HepG2 (cell line): ENCODE data around the gene BST1. TPM values are rescaled to one million over a fixed set of nuclear protein-coding genes. Genes with fewer than 3 reads are reported as not detected.

Experiments used
- ATAC-seq: fragments of 200-7000 bp; cut with Tn5 transposase; 3 replicates; pipeline ENCODE4 v1.9.1; 2020; ENCODE audit warnings: mild to moderate bottlenecking, moderate library complexity
- BruUV-seq: library from RNA; stranded (reverse); fragments of 400-500 nt; replicated peaks from 2 replicates; lab custom pipeline; 2021; lab: Mats Ljungman, UMichigan
- CTCF ChIA-PET: fragments of 300-600 bp; formaldehyde crosslinking; extraction: SDS; loops from one replicate; lab custom pipeline; 2021; ENCODE audit warnings: low total read pairs, inconsistent platforms, low intra/inter-chr PET ratio; lab: Yijun Ruan, JAX
- POLR2A ChIA-PET: fragments of 350-600 bp; sonication (Branson Sonifier 250); formaldehyde crosslinking; loops from one replicate; lab custom pipeline; 2020; ENCODE audit warnings: antibody characterized with exemption, inconsistent platforms; lab: Yijun Ruan, JAX
- DNase-seq: peaks from one replicate; pipeline ENCODE4 v3.0.0-alpha.2; 2015; ENCODE audit warnings: low spot score
- FAIRE-seq: peaks from 3 replicates; lab custom pipeline; 2011; peaks lifted over from hg19 to GRCh38; lab: Jason Lieb, UNC
- H2AFZ ChIP-seq: one replicate; pipeline ENCODE4 v1.6.1; 2011; ENCODE audit warnings: low read length, inconsistent platforms
- H3K27ac ChIP-seq: fragments of 300-600 bp; 3 replicates; pipeline ENCODE4 v1.8.0; 2011; ENCODE audit warnings: mixed run types, mild to moderate bottlenecking, mixed read lengths, low read length, inconsistent platforms; ENCODE audit not compliant: insufficient read depth; ENCODE audit errors: extremely low read length
- H3K27me3 ChIP-seq, 2 experiments: fragments of 200-600 bp in 1 of 2; 2 replicates in 1 of 2; 3 replicates in 1 of 2; pipeline versions ENCODE4 v1.6.0 to v1.8.0; 2011; ENCODE audit warnings: low read length in 2 of 2, mild to moderate bottlenecking in 2 of 2, moderate library complexity in 2 of 2, inconsistent platforms in 1 of 2; ENCODE audit not compliant: insufficient read depth in 2 of 2, control insufficient read depth in 1 of 2
- H3K36me3 ChIP-seq, 2 experiments: fragments of 200-600 bp in 1 of 2; replicated peaks in 1 of 2; 2 replicates in 1 of 2; 3 replicates in 1 of 2; pipeline versions ENCODE4 v1.5.1 to v1.8.0; 2011; ENCODE audit warnings: low read length in 2 of 2, inconsistent platforms in 1 of 2; ENCODE audit not compliant: insufficient read depth in 2 of 2, control insufficient read depth in 1 of 2
- H3K4me1 ChIP-seq: 2 replicates; pipeline ENCODE4 v1.5.1; 2012; ENCODE audit warnings: low read length, inconsistent platforms; ENCODE audit not compliant: insufficient read depth
- H3K4me2 ChIP-seq: 2 replicates; pipeline ENCODE4 v1.6.0; 2011; ENCODE audit warnings: low read depth, low read length, inconsistent platforms
- H3K4me3 ChIP-seq, 3 experiments: fragments of 200-600 bp in 1 of 3; sonication (generic), shearing (Covaris generic) in 1 of 3; replicated peaks in 1 of 3; 2 replicates each; pipeline ENCODE4 v1.5.1; 2011 to 2016; ENCODE audit warnings: low read length in 3 of 3, inconsistent platforms in 2 of 3, low read depth in 2 of 3, mild to moderate bottlenecking in 2 of 3, control low read depth in 1 of 3, mixed read lengths in 1 of 3; ENCODE audit not compliant: insufficient read depth in 1 of 3
- H3K79me2 ChIP-seq: one replicate; pipeline ENCODE4 v1.6.1; 2011; ENCODE audit warnings: low read length, inconsistent platforms; ENCODE audit not compliant: insufficient read depth
- H3K9ac ChIP-seq: 2 replicates; pipeline ENCODE4 v1.6.0; 2011; ENCODE audit warnings: mild to moderate bottlenecking, low read depth, low read length, inconsistent platforms; ENCODE audit not compliant: insufficient read depth
- H3K9me3 ChIP-seq: 2 replicates; pipeline ENCODE4 v1.5.1; 2012; ENCODE audit warnings: mild to moderate bottlenecking, low read length
- H4K20me1 ChIP-seq: 2 replicates; pipeline ENCODE4 v1.6.0; 2011; ENCODE audit warnings: inconsistent platforms, mild to moderate bottlenecking, low read length, moderate library complexity; ENCODE audit not compliant: insufficient read depth
- ATM ChIP-seq: fragments of 450-650 bp; IDR thresholded peaks from 2 replicates; pipeline ENCODE4 v1.7.1; 2017; ENCODE audit warnings: mild to moderate bottlenecking, borderline replicate concordance
- GABPB1 ChIP-seq: IDR thresholded peaks from 2 replicates; pipeline ENCODE4 v1.6.1; 2016; ENCODE audit warnings: mild to moderate bottlenecking, missing genetic modification reagents, moderate library complexity, missing compliant biosample characterization
- MED1 ChIP-seq: sonication (generic); formaldehyde crosslinking; IDR thresholded peaks from 2 replicates; pipeline ENCODE4 v1.4.0; 2020; ENCODE audit warnings: missing genetic modification reagents
- MTA1 ChIP-seq: sonication (generic); formaldehyde crosslinking; IDR thresholded peaks from 2 replicates; pipeline ENCODE4 v1.4.0; 2020; ENCODE audit warnings: missing genetic modification reagents, mild to moderate bottlenecking, borderline replicate concordance
- WGBS: methylation state at CpG from one replicate; pipeline ENCODE4 v1.1.6; 2017; ENCODE audit warnings: low lambda C conversion rate; 5-methylcytosine and 5-hydroxymethylcytosine counted together
- in situ Hi-C: cut with HindIII; loops from 2 replicates; pipeline ENCODE4 v1.10.0; 2017; ENCODE audit warnings: low pct_unique_long_range_greater_than_20kb; ENCODE audit not compliant: extremely low pct_ligation_motif_present
- intact Hi-C: fragments of 100-400 bp; cut with micrococcal nuclease; formaldehyde crosslinking; loops from one replicate; pipeline ENCODE4 v1.10.0; 2022; ENCODE audit not compliant: unreplicated experiment
- polyA plus RNA-seq, 8 experiments: library from polyadenylated mRNA; depleted of rRNA in 3 of 8; stranded (reverse) in 7 of 8; unstranded in 1 of 8; fragments of >200 nt; fragmentation: Illumina TruSeq in 4 of 8; extraction: Trizol in 4 of 8; gene quantifications; 2 replicates each; pipeline versions ENCODE4 v1.2.1 to v1.2.3, GENCODE V29; 2011 to 2016; ENCODE audit warnings: low read depth in 4 of 8, missing spikeins in 1 of 8, mixed read lengths in 1 of 8; ENCODE audit not compliant: insufficient read depth in 1 of 8
- total RNA-seq, 5 experiments: library from RNA; depleted of rRNA; stranded (reverse); fragments of >200 nt; fragmentation: Illumina TruSeq; extraction: Trizol; gene quantifications; 2 replicates each; pipeline ENCODE4 v1.2.3, GENCODE V29; 2016; ENCODE audit warnings: low read depth in 1 of 5
- TF ChIP-seq, protein P1 (sequence below): IDR thresholded peaks from 2 replicates; pipeline ENCODE4 v1.6.1; 2016; ENCODE audit warnings: missing compliant biosample characterization, missing genetic modification reagents, borderline replicate concordance

BST1 gene
- total and polyA plus RNA-seq, 2 of the 13 experiments (the other 11 are each of a cell fraction or from before 2014, with no cell fraction given), result 0.09 to 0.49 TPM

DNA sequence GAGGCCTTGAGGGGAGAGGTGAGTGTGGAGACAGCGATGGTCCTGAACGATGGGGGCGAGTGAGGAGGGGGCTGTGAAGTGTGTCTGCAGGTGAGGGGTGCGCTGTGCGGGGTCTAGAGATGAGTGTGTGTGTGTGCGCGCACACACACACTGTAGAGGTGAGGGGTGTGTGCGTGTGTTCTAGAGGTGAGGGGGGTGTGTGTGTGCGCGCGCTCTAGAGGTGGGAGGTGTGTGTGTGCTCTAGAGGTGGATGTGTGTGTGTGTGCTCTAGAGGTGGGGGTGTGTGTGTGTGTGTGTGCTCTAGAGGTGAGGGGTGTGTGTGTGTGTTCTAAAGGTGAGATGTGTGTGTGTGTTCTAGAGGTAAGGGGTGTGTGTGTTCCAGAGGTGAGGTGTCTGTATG is 574 bp downstream of the BST1 start:
- Histone ChIP-seq H3K27ac (no peak overlapping the region), H3K79me2 (no peaks in the 10 kb centered on the region), H3K4me2 (no peak overlapping the region), H3K27me3 (no peaks in the 10 kb centered on the region), H3K9me3 (0 out of 2 replicates have a peak, but pooled peaks cover 4% of the 10 kb centered on the region), H3K4me3 (no peak overlapping the region), H3K4me1 (peaks cover 56% of the 10 kb centered on the region), H3K9ac (no peak overlapping the region), H4K20me1 (no peaks in the 10 kb centered on the region), H3K36me3 (no peaks in the 10 kb centered on the region), H2AFZ (no peak overlapping the region)
- intact Hi-C loops (no loop called here), in situ Hi-C loops (no loop called here)
- ATAC-seq (no peak), DNase-seq (no peak), FAIRE-seq (no peak)
- no TSS peak for BruUV-seq
- TF ChIP-seq ATM, result no peak
- POLR2A ChIA-PET, result no interaction called here
- WGBS, result 89% methylated on average over 11 of the region's 11 CpGs
- CTCF ChIA-PET, result no interaction called here

DNA sequence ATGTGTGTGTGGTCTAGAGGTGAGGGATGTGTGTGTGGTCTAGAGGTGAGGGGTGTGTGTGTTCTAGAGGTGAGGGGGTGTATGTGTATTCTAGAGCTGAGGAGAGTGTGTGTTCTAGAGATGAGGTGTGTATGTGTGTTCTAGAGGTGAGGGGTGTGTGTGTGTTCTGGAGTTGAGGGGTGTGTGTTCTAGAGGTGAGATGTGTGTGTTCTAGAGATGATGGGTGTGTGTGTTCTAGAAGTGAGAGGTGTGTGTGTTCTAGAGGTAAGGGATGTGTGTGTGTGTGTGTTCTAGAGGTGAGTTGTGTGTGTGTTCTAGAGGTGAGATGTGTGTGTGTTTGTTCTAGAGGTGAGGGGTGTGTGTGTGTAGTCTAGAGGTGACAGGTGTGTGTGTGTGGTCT is 1.3 kb downstream of the BST1 start:
- Histone ChIP-seq H3K9me3 (0 out of 2 replicates have a peak, but pooled peaks cover 4% of the 10 kb centered on the region), H3K9ac (no peak overlapping the region), H3K79me2 (no peaks in the 10 kb centered on the region), H3K4me3 (no peak overlapping the region), H3K27me3 (no peaks in the 10 kb centered on the region), H4K20me1 (no peaks in the 10 kb centered on the region), H3K36me3 (no peaks in the 10 kb centered on the region), H3K4me1 (peaks cover 54% of the 10 kb centered on the region), H3K4me2 (no peak overlapping the region), H3K27ac (no peak overlapping the region), H2AFZ (no peak overlapping the region)
- ATAC-seq (no peak), DNase-seq (no peak), FAIRE-seq (no peak)
- in situ Hi-C loops, result no loop called here
- intact Hi-C loops, result no loop called here
- BruUV-seq, result no TSS peak
- ChIA-PET POLR2A (no interaction called here), CTCF (no interaction called here)
- TF ChIP-seq, protein P1, sequence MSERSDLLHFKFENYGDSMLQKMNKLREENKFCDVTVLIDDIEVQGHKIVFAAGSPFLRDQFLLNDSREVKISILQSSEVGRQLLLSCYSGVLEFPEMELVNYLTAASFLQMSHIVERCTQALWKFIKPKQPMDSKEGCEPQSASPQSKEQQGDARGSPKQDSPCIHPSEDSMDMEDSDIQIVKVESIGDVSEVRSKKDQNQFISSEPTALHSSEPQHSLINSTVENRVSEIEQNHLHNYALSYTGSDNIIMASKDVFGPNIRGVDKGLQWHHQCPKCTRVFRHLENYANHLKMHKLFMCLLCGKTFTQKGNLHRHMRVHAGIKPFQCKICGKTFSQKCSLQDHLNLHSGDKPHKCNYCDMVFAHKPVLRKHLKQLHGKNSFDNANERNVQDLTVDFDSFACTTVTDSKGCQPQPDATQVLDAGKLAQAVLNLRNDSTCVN, result peak; percentile 71; the same call in 1 of the 2 replicates
- TF ChIP-seq MED1 (CRISPR knock-in tag), result no peak
- no peak for TF ChIP-seq GABPB1 (CRISPR knock-in tag)
- no peak for TF ChIP-seq MTA1 (CRISPR knock-in tag)
